Measurements from ENCODE around the gene LTF.

The LTF gene

DNA sequence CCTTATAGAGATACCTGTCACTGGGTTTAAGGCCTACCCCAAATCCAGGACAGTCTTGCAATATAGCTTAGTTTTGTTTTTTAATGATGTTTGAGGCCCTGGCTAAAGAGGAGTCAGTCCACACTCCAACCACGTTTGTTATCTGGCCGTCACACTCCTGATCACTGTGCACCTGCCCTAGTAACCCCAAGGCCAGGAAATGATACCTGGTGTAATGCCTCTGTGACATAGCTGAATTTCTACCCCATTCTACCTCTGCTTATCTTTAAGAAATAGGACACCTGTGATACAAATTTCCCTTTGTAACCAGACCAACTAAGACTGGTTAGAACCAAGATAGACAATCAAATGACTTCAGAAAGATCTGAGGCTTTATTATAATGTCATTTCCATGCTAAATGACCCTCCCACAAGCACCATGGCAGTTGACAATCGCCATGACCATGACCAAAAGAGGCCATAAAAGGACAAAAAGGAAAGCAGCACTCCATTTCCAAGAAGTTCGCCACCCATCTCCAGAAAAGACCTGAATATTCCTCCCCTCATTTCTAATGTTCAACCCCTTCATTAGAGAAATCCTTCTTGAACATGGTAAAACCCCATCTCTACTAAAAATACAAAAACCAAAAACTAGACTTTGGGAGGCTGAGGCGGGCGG is 28.3 kb upstream of the LTF start:
- Histone ChIP-seq H3K4me2 (ENCODE audit: low read length) (no peak overlapping the region), H3K79me2 (ENCODE audit: control insufficient read depth, insufficient read depth, low read length) (no peaks in the 10 kb centered on the region), H3K36me3 (ENCODE audit: control insufficient read depth, insufficient read depth, low read length) (no peaks in the 10 kb centered on the region), H3K4ac (ENCODE audit: low read depth, low read length) (no peak overlapping the region), H2AK5ac (ENCODE audit: low read length) (no peak overlapping the region), H3K4me1 (ENCODE audit: control insufficient read depth, low read depth, low read length) (peaks cover 5% of the 10 kb centered on the region), H4K5ac (ENCODE audit: low read length) (no peak overlapping the region), H3K18ac (ENCODE audit: low read length) (no peak overlapping the region), H3K79me1 (ENCODE audit: low read length) (no peaks in the 10 kb centered on the region), H3K56ac (ENCODE audit: low read length) (no peak overlapping the region), H2BK15ac (replicated peaks; ENCODE audit: low read depth) (no peak overlapping the region), H2BK5ac (ENCODE audit: low read length) (no peak overlapping the region), H3K23ac (ENCODE audit: low read length) (no peak overlapping the region), H4K8ac (ENCODE audit: low read depth, low read length) (no peak overlapping the region), H3K9ac (ENCODE audit: low read length) (no peak overlapping the region), H3K4me3 (ENCODE audit: low read length) (no peak overlapping the region), H3K27me3 (ENCODE audit: insufficient read depth, low read length, poor library complexity) (no peaks in the 10 kb centered on the region), H3K27ac (ENCODE audit: low read depth, low read length) (no peak overlapping the region), H2BK120ac (ENCODE audit: low read depth, low read length) (no peak overlapping the region)
- no peak for DNase-seq
- WGBS (ENCODE audit: extremely low coverage, insufficient coverage, low lambda C conversion rate) = no CpG with 5 or more reads among the region's 6 CpGs

- H3K4ac ChIP-seq (ENCODE audit: low read depth, low read length) = no peak overlapping the region
- peak overlapping the region; percentile 31 for H3K56ac ChIP-seq (ENCODE audit: low read length)
- no peaks in the 10 kb centered on the region for H3K36me3 ChIP-seq (ENCODE audit: control insufficient read depth, insufficient read depth, low read length)
- no peak overlapping the region for H2BK120ac ChIP-seq (ENCODE audit: low read depth, low read length)
- no peak overlapping the region for H4K8ac ChIP-seq (ENCODE audit: low read depth, low read length)
- H3K27ac ChIP-seq (ENCODE audit: low read depth, low read length) = no peak overlapping the region
- H3K27me3 ChIP-seq (ENCODE audit: insufficient read depth, low read length, poor library complexity) = no peaks in the 10 kb centered on the region
- no peak overlapping the region for H3K4me2 ChIP-seq (ENCODE audit: low read length)
- H3K4me3 ChIP-seq (ENCODE audit: low read length) = no peak overlapping the region
- H3K9ac ChIP-seq (ENCODE audit: low read length) = no peak overlapping the region
- H2BK5ac ChIP-seq (ENCODE audit: low read length) = no peak overlapping the region
- no peaks in the 10 kb centered on the region for H3K79me2 ChIP-seq (ENCODE audit: control insufficient read depth, insufficient read depth, low read length)
- H2BK15ac ChIP-seq (replicated peaks; ENCODE audit: low read depth) = no peak overlapping the region
- H2AK5ac ChIP-seq (ENCODE audit: low read length) = no peak overlapping the region
- no peak overlapping the region for H4K5ac ChIP-seq (ENCODE audit: low read length)
- no peak for DNase-seq
- peak overlapping the region; percentile 25 for H3K18ac ChIP-seq (ENCODE audit: low read length)
- no CpG with 5 or more reads among the region's 11 CpGs for WGBS (ENCODE audit: extremely low coverage, insufficient coverage, low lambda C conversion rate)
- no peaks in the 10 kb centered on the region for H3K79me1 ChIP-seq (ENCODE audit: low read length)
- H3K23ac ChIP-seq (ENCODE audit: low read length) = no peak overlapping the region
- peaks cover 5% of the 10 kb centered on the region for H3K4me1 ChIP-seq (ENCODE audit: control insufficient read depth, low read depth, low read length)
These were observed 26.7 kb upstream of the LTF start for GRCh38 chr3:46491089-46492070.

GRCh38 chr3:46490338-46491084 is 25.8 kb upstream of the LTF start:
- Histone ChIP-seq H3K4me1 (ENCODE audit: control insufficient read depth, low read depth, low read length) (peaks cover 2% of the 10 kb centered on the region), H3K79me1 (ENCODE audit: low read length) (no peaks in the 10 kb centered on the region), H3K4me3 (ENCODE audit: low read length) (no peak overlapping the region), H2BK120ac (ENCODE audit: low read depth, low read length) (no peak overlapping the region), H3K27me3 (ENCODE audit: insufficient read depth, low read length, poor library complexity) (no peaks in the 10 kb centered on the region), H3K4me2 (ENCODE audit: low read length) (no peak overlapping the region), H3K23ac (ENCODE audit: low read length) (no peak overlapping the region), H3K18ac (ENCODE audit: low read length) (peak overlapping the region; percentile 25), H2AK5ac (ENCODE audit: low read length) (no peak overlapping the region), H3K56ac (ENCODE audit: low read length) (no peak overlapping the region), H4K5ac (ENCODE audit: low read length) (no peak overlapping the region), H3K36me3 (ENCODE audit: control insufficient read depth, insufficient read depth, low read length) (no peaks in the 10 kb centered on the region), H3K4ac (ENCODE audit: low read depth, low read length) (no peak overlapping the region), H4K8ac (ENCODE audit: low read depth, low read length) (no peak overlapping the region), H3K27ac (ENCODE audit: low read depth, low read length) (no peak overlapping the region), H3K79me2 (ENCODE audit: control insufficient read depth, insufficient read depth, low read length) (no peaks in the 10 kb centered on the region), H3K9ac (ENCODE audit: low read length) (no peak overlapping the region), H2BK15ac (replicated peaks; ENCODE audit: low read depth) (no peak overlapping the region), H2BK5ac (ENCODE audit: low read length) (no peak overlapping the region)
- no peak for DNase-seq
- no CpG with 5 or more reads among the region's 6 CpGs for WGBS (ENCODE audit: extremely low coverage, insufficient coverage, low lambda C conversion rate)

- no peaks in the 10 kb centered on the region for H3K36me3 ChIP-seq (ENCODE audit: control insufficient read depth, insufficient read depth, low read length)
- H3K79me1 ChIP-seq (ENCODE audit: low read length) = no peaks in the 10 kb centered on the region
- no peak overlapping the region for H2BK5ac ChIP-seq (ENCODE audit: low read length)
- H3K27me3 ChIP-seq (ENCODE audit: insufficient read depth, low read length, poor library complexity) = no peaks in the 10 kb centered on the region
- peak overlapping the region; percentile 18 for H2AK5ac ChIP-seq (ENCODE audit: low read length)
- H3K4me1 ChIP-seq (ENCODE audit: control insufficient read depth, low read depth, low read length) = peaks cover 4% of the 10 kb centered on the region
- H3K56ac ChIP-seq (ENCODE audit: low read length) = no peak overlapping the region
- H2BK120ac ChIP-seq (ENCODE audit: low read depth, low read length) = no peak overlapping the region
- no peaks in the 10 kb centered on the region for H3K79me2 ChIP-seq (ENCODE audit: control insufficient read depth, insufficient read depth, low read length)
- H3K9ac ChIP-seq (ENCODE audit: low read length) = no peak overlapping the region
- H3K4ac ChIP-seq (ENCODE audit: low read depth, low read length) = no peak overlapping the region
- no peak overlapping the region for H3K4me2 ChIP-seq (ENCODE audit: low read length)
- DNase-seq = no peak
- H3K23ac ChIP-seq (ENCODE audit: low read length) = no peak overlapping the region
- H3K4me3 ChIP-seq (ENCODE audit: low read length) = no peak overlapping the region
- H3K27ac ChIP-seq (ENCODE audit: low read depth, low read length) = no peak overlapping the region
- WGBS (ENCODE audit: extremely low coverage, insufficient coverage, low lambda C conversion rate) = no CpG with 5 or more reads among the region's 1 CpG
- H3K18ac ChIP-seq (ENCODE audit: low read length) = no peak overlapping the region
- H4K8ac ChIP-seq (ENCODE audit: low read depth, low read length) = no peak overlapping the region
- H4K5ac ChIP-seq (ENCODE audit: low read length) = no peak overlapping the region
- H2BK15ac ChIP-seq (replicated peaks; ENCODE audit: low read depth) = no peak overlapping the region
These were observed 25.2 kb upstream of the LTF start for GRCh38 chr3:46489875-46490274.

DNA sequence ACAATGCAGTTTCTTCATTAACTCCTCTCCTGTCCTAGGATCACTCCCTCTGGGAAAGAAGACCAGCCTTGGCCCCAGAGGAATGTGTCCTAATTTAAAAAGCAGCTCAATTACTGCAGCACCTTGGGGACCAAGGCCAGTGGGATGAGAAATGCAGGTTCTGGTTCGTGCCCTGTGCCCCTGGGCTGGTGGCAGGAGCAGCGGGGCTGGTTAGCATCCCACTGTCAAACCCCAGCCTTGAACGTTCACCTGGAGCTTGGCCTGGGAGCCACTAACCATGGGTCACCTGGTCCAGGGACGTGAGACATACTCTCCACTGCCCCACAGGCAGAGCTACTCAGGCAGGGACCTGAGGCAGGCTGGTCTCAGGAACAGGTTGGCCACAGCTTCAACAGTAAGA is 24.7 kb upstream of the LTF start:
- H3K79me2 ChIP-seq (ENCODE audit: control insufficient read depth, insufficient read depth, low read length) = no peaks in the 10 kb centered on the region
- H3K27me3 ChIP-seq (ENCODE audit: insufficient read depth, low read length, poor library complexity) = no peaks in the 10 kb centered on the region
- no peak overlapping the region for H4K8ac ChIP-seq (ENCODE audit: low read depth, low read length)
- no CpG with 5 or more reads among the region's 4 CpGs for WGBS (ENCODE audit: extremely low coverage, insufficient coverage, low lambda C conversion rate)
- no peak overlapping the region for H3K4me3 ChIP-seq (ENCODE audit: low read length)
- no peaks in the 10 kb centered on the region for H3K79me1 ChIP-seq (ENCODE audit: low read length)
- no peak overlapping the region for H2BK5ac ChIP-seq (ENCODE audit: low read length)
- H3K23ac ChIP-seq (ENCODE audit: low read length) = no peak overlapping the region
- peak overlapping the region; percentile 56 for H2AK5ac ChIP-seq (ENCODE audit: low read length)
- no peak overlapping the region for H3K4me2 ChIP-seq (ENCODE audit: low read length)
- H3K36me3 ChIP-seq (ENCODE audit: control insufficient read depth, insufficient read depth, low read length) = no peaks in the 10 kb centered on the region
- no peak overlapping the region for H3K9ac ChIP-seq (ENCODE audit: low read length)
- no peak overlapping the region for H2BK15ac ChIP-seq (replicated peaks; ENCODE audit: low read depth)
- peaks cover 4% of the 10 kb centered on the region for H3K4me1 ChIP-seq (ENCODE audit: control insufficient read depth, low read depth, low read length)
- no peak overlapping the region for H3K27ac ChIP-seq (ENCODE audit: low read depth, low read length)
- no peak overlapping the region for H2BK120ac ChIP-seq (ENCODE audit: low read depth, low read length)
- H3K18ac ChIP-seq (ENCODE audit: low read length) = no peak overlapping the region
- DNase-seq = no peak
- peak overlapping the region; percentile 39 for H3K4ac ChIP-seq (ENCODE audit: low read depth, low read length)
- H4K5ac ChIP-seq (ENCODE audit: low read length) = no peak overlapping the region
- H3K56ac ChIP-seq (ENCODE audit: low read length) = peak overlapping the region; percentile 12

Data from mesendoderm (in vitro differentiated cells).